Peyer's patch (tissue), 4 donors: ENCODE measurements around the gene MAGI3. TPM values are rescaled to one million over a fixed set of nuclear protein-coding genes. Genes with fewer than 3 reads are reported as not detected.
"Not testable (repeated sequence)": the region's sequence is repeated elsewhere in the genome, so short reads cannot be mapped to it uniquely, and the experiment has no call there.

Experiments used
- DNase-seq, 3 donors: peaks; one replicate each; pipeline ENCODE4 v3.0.0-alpha.2; 2017 to 2019
- H3K27ac ChIP-seq, 4 donors: fragments of 200-600 bp; sonication (generic); one replicate each; pipeline ENCODE4 v1.5.1; 2016 to 2019
- H3K27me3 ChIP-seq, 2 donors: fragments of 200-600 bp; sonication (generic); one replicate each; pipeline ENCODE4 v1.5.1; 2019
- H3K36me3 ChIP-seq, 3 donors: fragments of 200-600 bp; sonication (generic); one replicate each; pipeline ENCODE4 v1.5.1; 2016 to 2019
- H3K4me1 ChIP-seq, 4 donors: fragments of 200-600 bp; sonication (generic); one replicate each; pipeline ENCODE4 v1.5.1; 2016 to 2019
- H3K4me3 ChIP-seq, 4 donors: fragments of 200-600 bp; sonication (generic); 1 replicate in 3 of 4; 2 replicates in 1 of 4; pipeline ENCODE4 v1.5.1; 2016 to 2019; ENCODE audit warnings: mild to moderate bottlenecking in 1 of 4
- H3K9me3 ChIP-seq, 4 donors: fragments of 200-600 bp; sonication (generic); one replicate each; pipeline ENCODE4 v1.5.1; 2016 to 2019; ENCODE audit warnings: mild to moderate bottlenecking in 1 of 4
- CTCF ChIP-seq, 6 experiments: fragments of 450-650 bp in 4 of 6; fragments of 200-600 bp in 2 of 6; sonication (generic) in 1 of 6; IDR thresholded peaks; one replicate each; pipeline ENCODE4 v1.5.1; 2017 to 2019; ENCODE audit warnings: antibody characterized with exemption in 6 of 6, mild to moderate bottlenecking in 3 of 6, moderate library complexity in 1 of 6
- POLR2A ChIP-seq, 2 donors: fragments of 450-650 bp; IDR thresholded peaks; one replicate each; pipeline ENCODE4 v1.5.1; 2017; ENCODE audit warnings: antibody characterized with exemption in 2 of 2, mild to moderate bottlenecking in 2 of 2, moderate library complexity in 2 of 2
- total RNA-seq, 4 donors: library from RNA; depleted of rRNA; stranded (reverse); fragments of >200 nt; gene quantifications; one replicate each; pipeline ENCODE4 v1.1.0, GENCODE V29; 2016

The MAGI3 gene
- total RNA-seq, 4 donors from 2014 or later: 60.2 to 120 (median 103) TPM

DNA sequence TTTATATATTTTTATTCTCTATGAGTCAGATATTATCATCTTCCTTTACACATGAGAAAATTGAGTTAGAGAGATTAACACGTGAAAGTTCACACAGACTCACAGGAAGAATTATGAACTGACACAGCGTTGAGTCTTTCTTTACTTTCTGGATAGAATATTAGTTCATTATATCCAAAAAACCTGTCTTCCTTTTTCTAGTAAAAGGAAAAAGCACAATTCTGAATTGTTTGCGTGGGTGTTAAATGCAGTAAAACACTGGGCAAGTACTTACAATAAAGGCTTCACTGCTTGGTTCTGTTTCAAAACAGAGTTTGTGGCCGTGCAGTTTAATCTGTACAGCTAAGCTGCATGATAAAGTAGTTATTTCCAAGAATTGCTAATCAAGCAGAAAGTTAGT, 10.8 kb downstream of the MAGI3 start:
- Histone ChIP-seq H3K36me3 (no peaks in the 10 kb centered on the region), H3K4me1 (no peaks in the 10 kb centered on the region), H3K9me3 (no peaks in the 10 kb centered on the region), H3K4me3 (no peak overlapping the region), H3K27me3 (no peaks in the 10 kb centered on the region), H3K27ac (no peak overlapping the region)
- no peak for DNase-seq
- TF ChIP-seq POLR2A (IDR thresholded peaks at IDR 0.05) (no peak), CTCF (IDR thresholded peaks at IDR 0.05) (no peak)

DNA sequence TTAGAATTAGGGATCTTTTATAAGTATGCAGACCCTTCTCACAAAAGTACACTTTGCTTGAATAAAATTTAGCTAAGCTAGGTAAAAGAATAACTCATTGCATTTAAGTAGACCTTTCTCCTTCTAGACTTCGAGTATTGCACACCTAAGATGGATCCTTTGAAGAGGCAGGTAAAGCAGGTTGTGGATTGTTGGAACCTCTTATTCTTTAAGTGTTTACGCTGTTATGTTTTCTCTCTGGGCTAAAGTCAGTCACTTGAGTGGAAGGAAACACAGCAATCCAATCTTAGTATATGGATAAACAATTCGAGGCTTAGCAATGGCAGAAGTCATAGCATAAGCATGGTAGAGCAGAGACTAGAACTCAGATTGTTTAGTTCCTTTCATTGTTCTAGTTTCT, 11.4 kb downstream of the MAGI3 start:
- no peak for DNase-seq
- no peaks in the 10 kb centered on the region for H3K27me3 ChIP-seq
- no peaks in the 10 kb centered on the region for H3K4me1 ChIP-seq
- H3K36me3 ChIP-seq: no peaks in the 10 kb centered on the region
- H3K4me3 ChIP-seq: no peak overlapping the region
- no peak overlapping the region for H3K27ac ChIP-seq
- no peaks in the 10 kb centered on the region for H3K9me3 ChIP-seq
- TF ChIP-seq CTCF (IDR thresholded peaks at IDR 0.05) (no peak), POLR2A (IDR thresholded peaks at IDR 0.05) (no peak)

DNA sequence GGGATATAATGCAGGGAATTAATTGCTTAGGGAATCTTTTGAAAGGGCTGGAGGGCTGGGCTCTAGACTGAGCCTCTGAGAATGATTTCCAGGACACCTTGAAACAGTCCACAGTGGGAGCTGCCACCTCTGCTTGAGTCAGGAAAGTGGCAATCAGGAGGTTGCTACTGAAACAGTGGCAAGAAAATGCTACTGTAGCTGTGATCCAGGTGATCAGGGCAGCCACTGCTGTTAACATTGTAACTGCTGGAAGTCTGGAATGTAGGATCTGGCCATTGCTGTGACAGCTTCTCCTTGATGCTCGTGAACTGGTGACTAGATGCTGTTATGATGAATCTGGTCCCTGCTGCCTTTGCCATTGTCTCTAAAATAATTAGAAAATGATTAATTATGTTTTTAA, 12.8 kb downstream of the MAGI3 start:
- Histone ChIP-seq H3K36me3 (no peaks in the 10 kb centered on the region), H3K27ac (no peak overlapping the region), H3K9me3 (no peaks in the 10 kb centered on the region), H3K27me3 (no peaks in the 10 kb centered on the region), H3K4me1 (no peaks in the 10 kb centered on the region), H3K4me3 (no peak overlapping the region)
- DNase-seq: no peak
- TF ChIP-seq POLR2A (IDR thresholded peaks at IDR 0.05): no peak
- TF ChIP-seq CTCF (IDR thresholded peaks at IDR 0.05): no peak

DNA sequence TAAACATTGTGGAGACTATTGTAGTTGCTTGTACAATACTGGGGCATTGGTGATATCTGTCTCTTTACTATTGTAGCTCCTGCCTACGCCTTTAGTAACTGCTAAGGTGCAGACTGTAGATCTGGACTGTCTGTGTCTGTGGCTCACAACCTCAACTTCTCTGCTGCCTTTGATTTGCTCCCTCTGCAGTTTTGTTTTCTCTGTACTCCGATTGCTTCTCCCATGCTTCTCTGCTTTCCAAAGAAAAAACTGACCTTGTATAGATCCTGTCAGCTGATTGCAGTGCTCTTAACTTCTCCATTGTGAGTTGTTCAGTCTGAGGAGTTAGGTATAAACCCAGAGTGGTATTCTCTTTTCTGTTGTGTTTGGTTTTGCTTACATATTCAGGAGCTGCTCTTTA, 15.3 kb downstream of the MAGI3 start:
- DNase-seq: no peak
- H3K4me1 ChIP-seq: no peaks in the 10 kb centered on the region
- H3K27ac ChIP-seq: no peak overlapping the region
- H3K36me3 ChIP-seq: no peaks in the 10 kb centered on the region
- TF ChIP-seq CTCF (IDR thresholded peaks at IDR 0.05) (no peak), POLR2A (IDR thresholded peaks at IDR 0.05) (no peak)
- no peaks in the 10 kb centered on the region for H3K9me3 ChIP-seq
- no peaks in the 10 kb centered on the region for H3K27me3 ChIP-seq
- no peak overlapping the region for H3K4me3 ChIP-seq

- DNase-seq, H3K27ac ChIP-seq, H3K36me3 ChIP-seq, H3K27me3 ChIP-seq, H3K4me3 ChIP-seq, H3K4me1 ChIP-seq, H3K9me3 ChIP-seq: not testable (repeated sequence)
Observed at GRCh38 chr1:113406149-113406548, 15.8 kb downstream of the MAGI3 start.

DNA sequence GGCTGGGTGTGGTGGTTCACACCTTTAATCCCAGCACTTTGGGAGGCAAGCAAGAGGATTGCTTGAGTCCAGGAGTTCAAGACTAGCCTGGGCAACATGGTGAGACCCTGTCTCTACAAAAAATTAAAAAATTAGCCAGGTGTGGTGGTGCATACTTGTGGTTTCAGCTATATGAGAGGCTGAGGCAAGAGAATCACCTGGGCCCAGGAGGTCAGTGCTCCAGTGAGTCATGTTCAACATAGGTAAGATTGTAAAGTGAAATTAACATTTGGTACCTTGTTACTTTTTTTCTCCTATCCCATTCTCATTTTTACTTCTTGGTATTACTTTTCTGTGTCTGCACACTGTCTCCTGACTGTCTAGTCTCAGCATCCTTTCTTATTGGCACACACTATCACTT, 19.0 kb downstream of the MAGI3 start:
- Histone ChIP-seq H3K36me3 (no peaks in the 10 kb centered on the region), H3K27me3 (no peaks in the 10 kb centered on the region), H3K27ac (no peak overlapping the region), H3K4me3 (no peak overlapping the region), H3K4me1 (no peaks in the 10 kb centered on the region), H3K9me3 (no peaks in the 10 kb centered on the region)
- no peak for TF ChIP-seq POLR2A (IDR thresholded peaks at IDR 0.05)
- TF ChIP-seq CTCF (IDR thresholded peaks at IDR 0.05): no peak
- DNase-seq: no peak

DNA sequence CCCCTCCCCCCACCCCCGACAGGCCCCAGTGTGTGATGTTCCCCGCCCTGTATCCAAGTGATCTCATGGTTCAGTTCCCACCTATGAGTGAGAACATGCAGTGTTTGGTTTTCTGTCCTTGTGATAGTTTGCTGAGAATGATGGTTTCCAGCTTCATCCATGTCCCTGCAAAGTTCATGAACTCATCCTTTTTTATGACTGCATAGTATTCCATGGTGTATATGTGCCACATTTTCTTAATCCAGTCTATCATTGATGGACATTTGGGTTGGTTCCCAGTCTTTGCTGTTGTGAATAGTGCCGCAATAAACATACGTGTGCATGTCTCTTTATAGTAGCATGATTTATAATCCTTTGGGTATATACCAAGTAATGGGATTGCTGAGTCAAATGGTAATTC, 21.7 kb downstream of the MAGI3 start:
- H3K27ac ChIP-seq, DNase-seq, H3K27me3 ChIP-seq: not testable (repeated sequence)

More for the DNA sequence above, 21.7 kb downstream of the MAGI3 start:
- not testable (repeated sequence) for H3K9me3 ChIP-seq, H3K4me1 ChIP-seq, H3K36me3 ChIP-seq, H3K4me3 ChIP-seq
